HepG2 (cell line): ENCODE measurements around the gene SERPINI1. TPM values are rescaled to one million over a fixed set of nuclear protein-coding genes. Genes with fewer than 3 reads are reported as not detected.

ENCODE experiments used
- ATAC-seq: fragments of 200-7000 bp; cut with Tn5 transposase; 3 replicates; pipeline ENCODE4 v1.9.1; 2020; ENCODE audit warnings: mild to moderate bottlenecking, moderate library complexity
- BruUV-seq: library from RNA; stranded (reverse); fragments of 400-500 nt; replicated peaks from 2 replicates; lab custom pipeline; 2021; lab: Mats Ljungman, UMichigan
- CTCF ChIA-PET: fragments of 300-600 bp; formaldehyde crosslinking; extraction: SDS; loops from one replicate; lab custom pipeline; 2021; ENCODE audit warnings: low total read pairs, inconsistent platforms, low intra/inter-chr PET ratio; lab: Yijun Ruan, JAX
- POLR2A ChIA-PET: fragments of 350-600 bp; sonication (Branson Sonifier 250); formaldehyde crosslinking; loops from one replicate; lab custom pipeline; 2020; ENCODE audit warnings: antibody characterized with exemption, inconsistent platforms; lab: Yijun Ruan, JAX
- DNase-seq: peaks from one replicate; pipeline ENCODE4 v3.0.0-alpha.2; 2015; ENCODE audit warnings: low spot score
- FAIRE-seq: peaks from 3 replicates; lab custom pipeline; 2011; peaks lifted over from hg19 to GRCh38; lab: Jason Lieb, UNC
- H2AFZ ChIP-seq: one replicate; pipeline ENCODE4 v1.6.1; 2011; ENCODE audit warnings: low read length, inconsistent platforms
- H3K27ac ChIP-seq: fragments of 300-600 bp; 3 replicates; pipeline ENCODE4 v1.8.0; 2011; ENCODE audit warnings: mixed run types, mild to moderate bottlenecking, mixed read lengths, low read length, inconsistent platforms; ENCODE audit not compliant: insufficient read depth; ENCODE audit errors: extremely low read length
- H3K27me3 ChIP-seq, 2 experiments: fragments of 200-600 bp in 1 of 2; 2 replicates in 1 of 2; 3 replicates in 1 of 2; pipeline versions ENCODE4 v1.6.0 to v1.8.0; 2011; ENCODE audit warnings: low read length in 2 of 2, mild to moderate bottlenecking in 2 of 2, moderate library complexity in 2 of 2, inconsistent platforms in 1 of 2; ENCODE audit not compliant: insufficient read depth in 2 of 2, control insufficient read depth in 1 of 2
- H3K36me3 ChIP-seq, 2 experiments: fragments of 200-600 bp in 1 of 2; replicated peaks in 1 of 2; 2 replicates in 1 of 2; 3 replicates in 1 of 2; pipeline versions ENCODE4 v1.5.1 to v1.8.0; 2011; ENCODE audit warnings: low read length in 2 of 2, inconsistent platforms in 1 of 2; ENCODE audit not compliant: insufficient read depth in 2 of 2, control insufficient read depth in 1 of 2
- H3K4me1 ChIP-seq: 2 replicates; pipeline ENCODE4 v1.5.1; 2012; ENCODE audit warnings: low read length, inconsistent platforms; ENCODE audit not compliant: insufficient read depth
- H3K4me2 ChIP-seq: 2 replicates; pipeline ENCODE4 v1.6.0; 2011; ENCODE audit warnings: low read depth, low read length, inconsistent platforms
- H3K4me3 ChIP-seq, 3 experiments: fragments of 200-600 bp in 1 of 3; sonication (generic), shearing (Covaris generic) in 1 of 3; replicated peaks in 1 of 3; 2 replicates each; pipeline ENCODE4 v1.5.1; 2011 to 2016; ENCODE audit warnings: low read length in 3 of 3, inconsistent platforms in 2 of 3, low read depth in 2 of 3, mild to moderate bottlenecking in 2 of 3, control low read depth in 1 of 3, mixed read lengths in 1 of 3; ENCODE audit not compliant: insufficient read depth in 1 of 3
- H3K79me2 ChIP-seq: one replicate; pipeline ENCODE4 v1.6.1; 2011; ENCODE audit warnings: low read length, inconsistent platforms; ENCODE audit not compliant: insufficient read depth
- H3K9ac ChIP-seq: 2 replicates; pipeline ENCODE4 v1.6.0; 2011; ENCODE audit warnings: mild to moderate bottlenecking, low read depth, low read length, inconsistent platforms; ENCODE audit not compliant: insufficient read depth
- H3K9me3 ChIP-seq: 2 replicates; pipeline ENCODE4 v1.5.1; 2012; ENCODE audit warnings: mild to moderate bottlenecking, low read length
- H4K20me1 ChIP-seq: 2 replicates; pipeline ENCODE4 v1.6.0; 2011; ENCODE audit warnings: inconsistent platforms, mild to moderate bottlenecking, low read length, moderate library complexity; ENCODE audit not compliant: insufficient read depth
- ARNT2 ChIP-seq: sonication (generic); formaldehyde crosslinking; IDR thresholded peaks from 2 replicates; pipeline ENCODE4 v1.8.0; 2022; ENCODE audit warnings: mild to moderate bottlenecking, low read depth, missing genetic modification reagents, moderate library complexity
- CEBPB ChIP-seq: IDR thresholded peaks from 2 replicates; pipeline ENCODE4 v1.6.1; 2011; ENCODE audit warnings: low read depth, low read length, improper control_type of control experiment, borderline replicate concordance
- HOXD1 ChIP-seq: sonication (generic); formaldehyde crosslinking; IDR thresholded peaks from 2 replicates; pipeline ENCODE4 v1.5.0; 2020; ENCODE audit warnings: missing genetic modification reagents
- IRF1 ChIP-seq: sonication (generic); formaldehyde crosslinking; IDR thresholded peaks from 2 replicates; pipeline ENCODE4 v1.4.0; 2020; ENCODE audit warnings: low read depth, mild to moderate bottlenecking, missing genetic modification reagents
- KAT2B ChIP-seq: fragments of 150-350 bp; IDR thresholded peaks from 2 replicates; pipeline ENCODE4 v1.6.1; 2014; ENCODE audit warnings: low read depth, low read length, borderline replicate concordance
- KMT2A ChIP-seq: sonication (generic); formaldehyde crosslinking; IDR thresholded peaks from 2 replicates; pipeline ENCODE4 v1.4.0; 2020; ENCODE audit warnings: missing genetic modification reagents
- PAXIP1 ChIP-seq: sonication (generic); formaldehyde crosslinking; conservative IDR thresholded peaks from 2 replicates; pipeline ENCODE4 v1.4.0; 2020; ENCODE audit warnings: mild to moderate bottlenecking, missing genetic modification reagents, moderate library complexity
- RFXAP ChIP-seq: sonication (generic); formaldehyde crosslinking; IDR thresholded peaks from 2 replicates; pipeline ENCODE4 v1.4.0; 2020; ENCODE audit warnings: missing genetic modification reagents, borderline replicate concordance
- SSRP1 ChIP-seq: IDR thresholded peaks from 2 replicates; pipeline ENCODE4 v1.6.1; 2016; ENCODE audit warnings: control low read depth
- ZFP62 ChIP-seq: sonication (generic); formaldehyde crosslinking; IDR thresholded peaks from 2 replicates; pipeline ENCODE4 v1.4.0; 2020; ENCODE audit warnings: missing genetic modification reagents
- ZNF337 ChIP-seq: sonication (generic); formaldehyde crosslinking; IDR thresholded peaks from 2 replicates; pipeline ENCODE4 v1.5.1; 2020; ENCODE audit warnings: missing genetic modification reagents, low read depth, mild to moderate bottlenecking, borderline replicate concordance
- WGBS: methylation state at CpG from one replicate; pipeline ENCODE4 v1.1.6; 2017; ENCODE audit warnings: low lambda C conversion rate; 5-methylcytosine and 5-hydroxymethylcytosine counted together
- in situ Hi-C: cut with HindIII; loops from 2 replicates; pipeline ENCODE4 v1.10.0; 2017; ENCODE audit warnings: low pct_unique_long_range_greater_than_20kb; ENCODE audit not compliant: extremely low pct_ligation_motif_present
- intact Hi-C: fragments of 100-400 bp; cut with micrococcal nuclease; formaldehyde crosslinking; loops from one replicate; pipeline ENCODE4 v1.10.0; 2022; ENCODE audit not compliant: unreplicated experiment
- polyA plus RNA-seq, 8 experiments: library from polyadenylated mRNA; depleted of rRNA in 3 of 8; stranded (reverse) in 7 of 8; unstranded in 1 of 8; fragments of >200 nt; fragmentation: Illumina TruSeq in 4 of 8; extraction: Trizol in 4 of 8; gene quantifications; 2 replicates each; pipeline versions ENCODE4 v1.2.1 to v1.2.3, GENCODE V29; 2011 to 2016; ENCODE audit warnings: low read depth in 4 of 8, missing spikeins in 1 of 8, mixed read lengths in 1 of 8; ENCODE audit not compliant: insufficient read depth in 1 of 8
- total RNA-seq, 5 experiments: library from RNA; depleted of rRNA; stranded (reverse); fragments of >200 nt; fragmentation: Illumina TruSeq; extraction: Trizol; gene quantifications; 2 replicates each; pipeline ENCODE4 v1.2.3, GENCODE V29; 2016; ENCODE audit warnings: low read depth in 1 of 5

The SERPINI1 gene
- total and polyA plus RNA-seq, 2 of the 13 experiments (the other 11 are each of a cell fraction or from before 2014, with no cell fraction given) = 14.7 to 58.0 TPM

GRCh38 chr3:167863811-167864551 lies 128.5 kb downstream of the SERPINI1 start:
- no peak overlapping the region for H3K27ac ChIP-seq
- H3K36me3 ChIP-seq = no peaks in the 10 kb centered on the region
- H2AFZ ChIP-seq = no peak overlapping the region
- ATAC-seq = no peak
- no peak for TF ChIP-seq SSRP1 (CRISPR knock-in tag)
- peak; percentile 9; the same call in 1 of the 2 replicates for TF ChIP-seq CEBPB
- DNase-seq = no peak
- in situ Hi-C loops = no loop called here
- POLR2A ChIA-PET = no interaction called here
- H3K27me3 ChIP-seq = no peaks in the 10 kb centered on the region; a peak in 1 of 5 replicates
- intact Hi-C loops = no loop called here
- no peak overlapping the region for H3K4me2 ChIP-seq
- no peaks in the 10 kb centered on the region for H3K4me1 ChIP-seq
- no peak for FAIRE-seq
- no peak overlapping the region for H3K9ac ChIP-seq
- H4K20me1 ChIP-seq = no peaks in the 10 kb centered on the region
- H3K4me3 ChIP-seq = no peak overlapping the region
- H3K9me3 ChIP-seq = no peaks in the 10 kb centered on the region
- no TSS peak for BruUV-seq
- no peaks in the 10 kb centered on the region for H3K79me2 ChIP-seq
- CTCF ChIA-PET = no interaction called here
- WGBS = 24% methylated on average over 5 of the region's 9 CpGs

GRCh38 chr3:167864552-167864874 lies 129.0 kb downstream of the SERPINI1 start:
- POLR2A ChIA-PET = no interaction called here
- CTCF ChIA-PET = no interaction called here
- in situ Hi-C loops = no loop called here
- TF ChIP-seq ZFP62 (CRISPR knock-in tag) = no peak
- TF ChIP-seq ZNF337 (CRISPR knock-in tag) = no peak
- no peak for TF ChIP-seq ARNT2 (CRISPR knock-in tag)
- no peak for TF ChIP-seq KAT2B
- TF ChIP-seq RFXAP (CRISPR knock-in tag) = no peak
- TF ChIP-seq IRF1 = no peak
- no peak for TF ChIP-seq CEBPB
- TF ChIP-seq KMT2A (CRISPR knock-in tag) = no peak
- no peak for TF ChIP-seq HOXD1
- TF ChIP-seq PAXIP1 (CRISPR knock-in tag) = no peak

More at GRCh38 chr3:167864552-167864874, 129.0 kb downstream of the SERPINI1 start:
- Histone ChIP-seq H3K9ac (no peak overlapping the region), H4K20me1 (no peaks in the 10 kb centered on the region), H3K36me3 (no peaks in the 10 kb centered on the region), H2AFZ (no peak overlapping the region), H3K4me2 (no peak overlapping the region), H3K9me3 (no peaks in the 10 kb centered on the region), H3K4me3 (no peak overlapping the region), H3K79me2 (no peaks in the 10 kb centered on the region), H3K4me1 (no peaks in the 10 kb centered on the region), H3K27me3 (no peaks in the 10 kb centered on the region; a peak in 1 of 5 replicates), H3K27ac (no peak overlapping the region)
- 88% methylated on average over 1 of the region's 1 CpG for WGBS
- ATAC-seq = no peak
- FAIRE-seq = no peak
- BruUV-seq = no TSS peak
- intact Hi-C loops = no loop called here
- DNase-seq = no peak
